Lung (tissue), 12 donors: ENCODE data around the gene CD226. TPM values are rescaled to one million over a fixed set of nuclear protein-coding genes. Genes with fewer than 3 reads are reported as not detected.

Experiments
- ATAC-seq: fragments of 200-7000 bp; cut with Tn5 transposase; one replicate; pipeline ENCODE4 v1.9.1; 2020; ENCODE audit warnings: moderate number of reproducible peaks; ENCODE audit not compliant: insufficient read depth, low FRiP score
- DNase-seq, 3 donors: peaks; one replicate each; pipeline ENCODE4 v3.0.0-alpha.2; 2013 to 2017
- H3K27ac ChIP-seq, 2 donors: one replicate each; pipeline ENCODE4 v1.5.1; 2013; ENCODE audit warnings: mild to moderate bottlenecking in 2 of 2, moderate library complexity in 2 of 2, control low read depth in 1 of 2, inconsistent platforms in 1 of 2, low read depth in 1 of 2, low read length in 1 of 2
- H3K27me3 ChIP-seq, 3 donors: one replicate each; pipeline ENCODE4 v1.5.1; 2013; ENCODE audit warnings: low read length in 2 of 3; ENCODE audit not compliant: control insufficient read depth in 3 of 3, insufficient read depth in 3 of 3
- H3K36me3 ChIP-seq, 4 donors: one replicate each; pipeline ENCODE4 v1.5.1; 2013; ENCODE audit warnings: low read length in 4 of 4, mild to moderate bottlenecking in 1 of 4, moderate library complexity in 1 of 4; ENCODE audit not compliant: control insufficient read depth in 4 of 4, insufficient read depth in 4 of 4
- H3K4me1 ChIP-seq, 5 donors: one replicate each; pipeline ENCODE4 v1.5.1; 2013; ENCODE audit warnings: low read length in 5 of 5, mild to moderate bottlenecking in 2 of 5, moderate library complexity in 1 of 5; ENCODE audit not compliant: control insufficient read depth in 5 of 5, insufficient read depth in 5 of 5
- H3K4me3 ChIP-seq: one replicate; pipeline ENCODE4 v1.5.1; 2013; ENCODE audit warnings: mild to moderate bottlenecking, control low read depth, moderate library complexity
- H3K9ac ChIP-seq, 2 donors: one replicate each; pipeline ENCODE4 v1.5.1; 2013; ENCODE audit warnings: low read length in 2 of 2, control low read depth in 1 of 2; ENCODE audit not compliant: insufficient read depth in 1 of 2
- H3K9me3 ChIP-seq, 4 donors: one replicate each; pipeline ENCODE4 v1.5.1; 2013; ENCODE audit warnings: low read length in 3 of 4, mild to moderate bottlenecking in 1 of 4, moderate library complexity in 1 of 4; ENCODE audit not compliant: control insufficient read depth in 4 of 4, insufficient read depth in 3 of 4
- CTCF ChIP-seq: IDR thresholded peaks from 2 replicates; pipeline ENCODE4 v1.5.1; 2012; ENCODE audit warnings: mild to moderate bottlenecking; ENCODE audit errors: control extremely low read depth, extremely low read depth
- WGBS, 2 donors: extraction: QIAGEN DNeasy Blood & Tissue Kit; methylation state at CpG; one replicate each; pipeline ENCODE4 v1.1.7; 2013; 5-methylcytosine and 5-hydroxymethylcytosine counted together
- polyA plus RNA-seq, 2 donors: library from polyadenylated mRNA; stranded (reverse); fragments of 200-250 nt; gene quantifications; one replicate each; pipeline ENCODE4 v1.2.1, GENCODE V29; 2013
- total RNA-seq, 2 donors: library from RNA; depleted of rRNA in 1 of 2; stranded (reverse); fragments of >200 nt in 1 of 2; gene quantifications; one replicate each; pipeline ENCODE4 v1.2.1, GENCODE V29; 2014 to 2021
- donor health status: control.
- donor health status: control.
- donor health status: Bipolar disorder and iron deficiency.
- donor health status: healthy.
- donor health status: DM: yes; HTN: yes; CAD: no.

The CD226 gene
- total and polyA plus RNA-seq, 4 donors = 0.49 to 6.3 (median 2.7) TPM

DNA sequence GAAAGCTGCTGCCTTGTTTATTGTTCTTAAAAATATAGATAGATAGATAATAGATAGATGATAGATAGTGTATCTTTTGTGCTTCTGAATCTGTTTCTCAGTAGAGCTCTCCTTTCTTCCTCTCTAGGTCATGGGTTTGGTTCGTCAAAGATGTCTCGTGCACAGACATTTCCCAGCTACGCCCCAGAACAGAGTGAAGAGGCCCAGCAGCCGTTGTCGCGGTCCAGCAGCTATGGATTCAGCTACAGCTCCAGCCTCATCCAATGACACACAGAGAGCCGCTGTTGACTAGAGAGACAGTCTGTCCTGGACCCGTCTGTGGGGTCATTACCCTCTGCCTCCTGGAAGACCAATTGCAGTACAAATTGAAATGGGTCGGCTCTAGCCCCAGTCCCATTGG is 106.6 kb downstream of the CD226 start:
- Histone ChIP-seq H3K9ac (no peak overlapping the region), H3K27ac (no peak overlapping the region), H3K4me3 (no peak overlapping the region), H3K27me3 (no peaks in the 10 kb centered on the region), H3K4me1 (peaks cover 0 to 13% (median 4%) of the 10 kb centered on the region in 5 donors), H3K9me3 (no peaks in the 10 kb centered on the region), H3K36me3 (peaks cover 0 to 4% (median 1%) of the 10 kb centered on the region in 4 donors)
- no peak for ATAC-seq
- 92 to 95% methylated on average over 9 of the region's 9 CpGs for WGBS, 2 donors
- TF ChIP-seq CTCF = no peak
- DNase-seq = no peak

DNA sequence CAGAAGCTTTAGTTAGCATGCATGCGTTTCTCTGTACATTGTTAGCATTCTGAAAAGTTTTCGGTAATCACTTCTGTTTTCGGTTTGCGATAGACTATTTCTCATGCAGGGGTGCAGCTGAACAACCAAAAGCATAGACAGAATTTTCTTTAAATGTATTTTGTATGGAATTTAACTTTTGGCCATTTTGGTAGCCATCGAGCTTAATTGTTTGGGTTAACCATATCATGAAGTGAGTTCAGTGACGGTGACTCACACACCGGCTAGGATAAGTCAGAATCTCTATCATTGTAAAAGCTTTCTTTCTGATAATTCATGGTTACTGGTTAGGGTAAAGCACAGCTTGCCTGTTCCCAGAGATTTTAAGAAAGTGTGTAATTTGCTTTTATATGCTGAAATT is 107.2 kb downstream of the CD226 start:
- Histone ChIP-seq H3K4me3 (no peak overlapping the region), H3K27me3 (no peaks in the 10 kb centered on the region), H3K9ac (no peak overlapping the region), H3K36me3 (peaks cover 0 to 4% (median 1%) of the 10 kb centered on the region in 4 donors), H3K4me1 (peaks cover 0 to 10% (median 2%) of the 10 kb centered on the region in 5 donors), H3K27ac (no peak overlapping the region), H3K9me3 (no peaks in the 10 kb centered on the region)
- 94 to 95% methylated on average over 7 of the region's 7 CpGs for WGBS, 2 donors
- ATAC-seq (no peak), DNase-seq (no peak)
- TF ChIP-seq CTCF = no peak

GRCh38 chr18:69840001-69840400 is 107.7 kb downstream of the CD226 start:
- DNase-seq = no peak
- Histone ChIP-seq H3K9ac (no peak overlapping the region), H3K36me3 (peaks cover 0 to 4% (median 1%) of the 10 kb centered on the region in 4 donors), H3K4me3 (no peak overlapping the region), H3K4me1 (peaks cover 0 to 5% (median 0%) of the 10 kb centered on the region in 5 donors), H3K27ac (no peak overlapping the region), H3K27me3 (no peaks in the 10 kb centered on the region), H3K9me3 (no peaks in the 10 kb centered on the region)
- WGBS, 2 donors = 92 to 93% methylated on average over 11 of the region's 11 CpGs
- no peak for TF ChIP-seq CTCF
- ATAC-seq = no peak

GRCh38 chr18:69839497-69839896 is 108.2 kb downstream of the CD226 start:
- Histone ChIP-seq H3K36me3 (peaks cover 0 to 4% (median 1%) of the 10 kb centered on the region in 4 donors), H3K27ac (no peak overlapping the region), H3K27me3 (no peaks in the 10 kb centered on the region), H3K4me1 (peaks cover 0 to 5% (median 0%) of the 10 kb centered on the region in 5 donors), H3K4me3 (no peak overlapping the region), H3K9me3 (no peaks in the 10 kb centered on the region), H3K9ac (no peak overlapping the region)
- 97% methylated on average over 11 of the region's 11 CpGs for WGBS, 2 donors
- DNase-seq = no peak
- no peak for TF ChIP-seq CTCF
- ATAC-seq = no peak
